ENCODE results near the gene KCNK18. TPM values are rescaled to one million over a fixed set of nuclear protein-coding genes. Genes with fewer than 3 reads are reported as not detected.

Gene KCNK18
- total RNA-seq, 2 experiments from 2014 or later = not detected

DNA sequence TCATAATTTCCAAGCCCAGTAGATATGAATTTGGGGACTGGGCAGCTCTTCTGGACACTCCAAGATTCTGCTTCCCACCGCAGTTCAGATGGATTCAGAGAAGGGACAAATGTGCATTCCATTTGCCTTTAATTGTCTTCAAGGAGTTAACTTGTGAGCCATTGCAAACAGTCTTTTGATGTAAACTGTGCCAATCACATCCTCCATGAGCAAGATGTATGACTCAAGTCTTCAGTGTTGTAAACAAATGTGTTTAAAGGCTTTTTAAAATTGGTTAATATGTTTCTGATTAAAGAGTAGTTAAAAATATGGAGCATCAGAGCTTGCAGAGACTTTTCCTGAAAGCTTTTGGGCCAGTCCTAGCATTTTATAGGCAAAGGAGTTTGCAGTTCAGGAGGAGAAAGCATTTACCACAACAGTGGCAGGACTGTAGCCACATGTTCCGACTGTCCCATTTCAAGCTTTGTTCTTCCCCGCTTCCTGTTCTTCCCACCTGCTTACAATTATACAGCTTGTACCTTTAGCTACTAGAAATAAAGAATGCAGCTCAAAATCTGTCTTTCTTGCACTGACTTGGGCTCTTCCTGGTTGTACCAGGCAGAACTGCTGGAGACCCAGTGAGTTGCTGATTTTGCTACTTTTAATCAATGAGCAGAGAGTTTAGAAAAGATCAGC is 49.8 kb downstream of the KCNK18 start:
- ChIA-PET CTCF (no interaction called here), POLR2A (interaction anchor here (0.5 kb wide), 1 partner anchor 85 kb away, joined by 3 read pairs; no protein-coding TSS in a partner anchor)
- TF ChIP-seq, protein P1, sequence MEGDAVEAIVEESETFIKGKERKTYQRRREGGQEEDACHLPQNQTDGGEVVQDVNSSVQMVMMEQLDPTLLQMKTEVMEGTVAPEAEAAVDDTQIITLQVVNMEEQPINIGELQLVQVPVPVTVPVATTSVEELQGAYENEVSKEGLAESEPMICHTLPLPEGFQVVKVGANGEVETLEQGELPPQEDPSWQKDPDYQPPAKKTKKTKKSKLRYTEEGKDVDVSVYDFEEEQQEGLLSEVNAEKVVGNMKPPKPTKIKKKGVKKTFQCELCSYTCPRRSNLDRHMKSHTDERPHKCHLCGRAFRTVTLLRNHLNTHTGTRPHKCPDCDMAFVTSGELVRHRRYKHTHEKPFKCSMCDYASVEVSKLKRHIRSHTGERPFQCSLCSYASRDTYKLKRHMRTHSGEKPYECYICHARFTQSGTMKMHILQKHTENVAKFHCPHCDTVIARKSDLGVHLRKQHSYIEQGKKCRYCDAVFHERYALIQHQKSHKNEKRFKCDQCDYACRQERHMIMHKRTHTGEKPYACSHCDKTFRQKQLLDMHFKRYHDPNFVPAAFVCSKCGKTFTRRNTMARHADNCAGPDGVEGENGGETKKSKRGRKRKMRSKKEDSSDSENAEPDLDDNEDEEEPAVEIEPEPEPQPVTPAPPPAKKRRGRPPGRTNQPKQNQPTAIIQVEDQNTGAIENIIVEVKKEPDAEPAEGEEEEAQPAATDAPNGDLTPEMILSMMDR (IDR thresholded peaks at IDR 0.05) = no peak
- Histone ChIP-seq H3K4me1 (ENCODE audit: insufficient read depth, low read length) (peaks cover 3% of the 10 kb centered on the region), H3K27ac (ENCODE audit: low read depth in 1 of 2, low read length in 2 of 2) (no peak overlapping the region), H3K36me3 (ENCODE audit: insufficient read depth, low read length) (no peaks in the 10 kb centered on the region), H3K4me3 (ENCODE audit: low read length) (no peak overlapping the region), H3K27me3 (ENCODE audit: control insufficient read depth in 1 of 2, insufficient read depth in 2 of 2, low read length in 2 of 2) (peaks cover 9 to 22% of the 10 kb centered on the region in 2 experiments), H3K9me3 (ENCODE audit: control insufficient read depth in 1 of 2, insufficient read depth in 1 of 2, low read length in 2 of 2) (no peaks in the 10 kb centered on the region)
- Mint-ChIP-seq H3K9me3 (no peaks in the 10 kb centered on the region), H3K4me1 (ENCODE audit: low read depth) (peaks cover 26% of the 10 kb centered on the region), H3K4me3 (peak overlapping the region; percentile 68), H3K27ac (peak overlapping the region; percentile 76), H3K36me3 (ENCODE audit: low read depth) (no peaks in the 10 kb centered on the region), H3K27me3 (peaks cover 48% of the 10 kb centered on the region)
- intact Hi-C loops (cut with DNase I, micrococcal nuclease) = no loop called here
- ATAC-seq (ENCODE audit: poor library complexity) = peak; percentile 55
- no peak for DNase-seq

DNA sequence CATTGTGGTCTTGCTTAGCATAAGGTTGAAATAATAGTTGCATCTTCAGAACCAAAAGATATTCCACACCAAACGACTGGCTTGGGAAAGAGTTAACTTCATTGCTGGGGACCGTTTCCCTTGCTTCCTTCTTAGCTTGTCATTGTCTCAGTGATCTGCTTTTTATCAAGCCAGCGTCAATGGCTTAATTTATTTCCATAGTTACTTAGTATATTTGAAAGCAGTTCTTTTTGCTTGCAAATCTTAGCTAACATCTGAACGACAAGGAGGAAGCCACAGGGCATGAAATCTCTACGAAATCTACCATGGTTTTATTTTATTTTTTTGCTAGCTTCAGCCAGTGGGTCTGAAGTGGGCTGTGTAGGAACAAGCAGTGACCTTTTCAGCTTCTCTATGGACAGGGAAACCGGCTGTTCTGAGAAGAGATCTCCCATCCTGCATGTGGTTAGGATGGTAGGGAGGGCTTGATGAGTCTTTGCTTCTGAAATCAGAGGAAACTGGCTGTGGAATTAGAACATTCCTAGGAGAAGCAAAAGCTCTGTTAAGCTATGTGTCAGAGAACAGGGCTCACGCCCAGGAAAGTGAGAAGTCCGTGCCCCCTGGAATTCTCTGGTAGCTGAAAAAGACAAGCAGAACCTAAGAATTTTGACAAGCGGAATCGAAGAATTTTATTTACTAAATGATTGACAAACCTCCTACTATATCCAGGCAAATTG is 51.6 kb downstream of the KCNK18 start:
- H3K4me3 Mint-ChIP-seq = peak overlapping the region; percentile 9
- POLR2A ChIA-PET = no interaction called here

DNA sequence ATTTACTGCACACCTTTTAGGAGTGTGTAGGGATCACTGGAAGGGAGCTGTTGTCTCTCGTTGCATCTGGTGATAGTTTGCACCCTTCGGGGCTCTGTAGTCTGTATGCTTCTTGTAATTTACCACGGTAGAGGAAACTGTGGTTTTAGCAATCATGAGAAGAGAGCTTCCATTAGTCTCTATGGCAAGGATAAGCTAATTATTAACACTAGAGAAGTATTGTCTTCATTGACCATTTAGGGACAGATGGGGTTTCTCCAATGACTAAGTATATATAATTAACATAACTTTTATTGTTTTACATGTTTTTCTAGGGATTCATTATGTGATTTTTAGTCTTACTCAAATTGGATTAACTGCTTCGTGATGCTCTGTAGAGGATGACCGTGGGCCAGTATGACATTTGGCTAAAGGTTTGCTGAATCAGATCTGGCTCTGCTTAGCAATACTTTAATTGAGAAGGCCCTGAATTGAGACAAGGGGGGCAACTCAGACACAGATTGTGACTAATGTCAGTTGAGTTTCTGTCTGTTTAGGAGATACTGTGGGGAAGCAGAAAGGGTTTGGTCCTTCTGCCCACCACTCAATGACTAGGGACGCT is 52.3 kb downstream of the KCNK18 start:
- Mint-ChIP-seq H3K4me1 (ENCODE audit: low read depth) (peaks cover 26% of the 10 kb centered on the region), H3K27me3 (peaks cover 24% of the 10 kb centered on the region), H3K36me3 (ENCODE audit: low read depth) (no peaks in the 10 kb centered on the region), H3K9me3 (no peaks in the 10 kb centered on the region), H3K4me3 (no peak overlapping the region), H3K27ac (no peak overlapping the region)
- ATAC-seq (ENCODE audit: poor library complexity) (no peak), DNase-seq (no peak)
- H3K36me3 ChIP-seq (ENCODE audit: insufficient read depth, low read length) = no peaks in the 10 kb centered on the region
- peaks cover 0 to 4% of the 10 kb centered on the region in 2 experiments for H3K27me3 ChIP-seq (ENCODE audit: control insufficient read depth in 1 of 2, insufficient read depth in 2 of 2, low read length in 2 of 2)
- CTCF ChIA-PET = no interaction called here
- H3K27ac ChIP-seq (ENCODE audit: low read depth in 1 of 2, low read length in 2 of 2) = no peak overlapping the region
- POLR2A ChIA-PET = interaction anchor here (0.9 kb wide), 1 partner anchor 69 kb away, joined by 4 read pairs; no protein-coding TSS in a partner anchor
- no peaks in the 10 kb centered on the region for H3K9me3 ChIP-seq (ENCODE audit: control insufficient read depth in 1 of 2, insufficient read depth in 1 of 2, low read length in 2 of 2)
- TF ChIP-seq, protein P1 (IDR thresholded peaks at IDR 0.05) = no peak
- H3K4me3 ChIP-seq (ENCODE audit: low read length) = no peak overlapping the region
- intact Hi-C loops (cut with DNase I, micrococcal nuclease) = no loop called here
- peaks cover 3% of the 10 kb centered on the region for H3K4me1 ChIP-seq (ENCODE audit: insufficient read depth, low read length)

More for the DNA sequence above, 51.6 kb downstream of the KCNK18 start:
- peaks cover 26% of the 10 kb centered on the region for H3K4me1 Mint-ChIP-seq (ENCODE audit: low read depth)
- Histone ChIP-seq H3K9me3 (ENCODE audit: control insufficient read depth in 1 of 2, insufficient read depth in 1 of 2, low read length in 2 of 2) (no peaks in the 10 kb centered on the region), H3K27ac (ENCODE audit: low read depth in 1 of 2, low read length in 2 of 2) (no peak overlapping the region), H3K36me3 (ENCODE audit: insufficient read depth, low read length) (no peaks in the 10 kb centered on the region), H3K4me1 (ENCODE audit: insufficient read depth, low read length) (peaks cover 3% of the 10 kb centered on the region), H3K4me3 (ENCODE audit: low read length) (no peak overlapping the region), H3K27me3 (ENCODE audit: control insufficient read depth in 1 of 2, insufficient read depth in 2 of 2, low read length in 2 of 2) (peaks cover 4 to 11% of the 10 kb centered on the region in 2 experiments)
- no peak for DNase-seq
- no peak overlapping the region for H3K27ac Mint-ChIP-seq
- CTCF ChIA-PET = no interaction called here
- no peaks in the 10 kb centered on the region for H3K9me3 Mint-ChIP-seq
- TF ChIP-seq, protein P1 (IDR thresholded peaks at IDR 0.05) = no peak
- intact Hi-C loops (cut with DNase I, micrococcal nuclease) = no loop called here
- ATAC-seq (ENCODE audit: poor library complexity) = no peak
- H3K27me3 Mint-ChIP-seq = peaks cover 31% of the 10 kb centered on the region
- no peaks in the 10 kb centered on the region for H3K36me3 Mint-ChIP-seq (ENCODE audit: low read depth)
